Measurements from ENCODE around the gene PTPN4.

The PTPN4 gene

DNA sequence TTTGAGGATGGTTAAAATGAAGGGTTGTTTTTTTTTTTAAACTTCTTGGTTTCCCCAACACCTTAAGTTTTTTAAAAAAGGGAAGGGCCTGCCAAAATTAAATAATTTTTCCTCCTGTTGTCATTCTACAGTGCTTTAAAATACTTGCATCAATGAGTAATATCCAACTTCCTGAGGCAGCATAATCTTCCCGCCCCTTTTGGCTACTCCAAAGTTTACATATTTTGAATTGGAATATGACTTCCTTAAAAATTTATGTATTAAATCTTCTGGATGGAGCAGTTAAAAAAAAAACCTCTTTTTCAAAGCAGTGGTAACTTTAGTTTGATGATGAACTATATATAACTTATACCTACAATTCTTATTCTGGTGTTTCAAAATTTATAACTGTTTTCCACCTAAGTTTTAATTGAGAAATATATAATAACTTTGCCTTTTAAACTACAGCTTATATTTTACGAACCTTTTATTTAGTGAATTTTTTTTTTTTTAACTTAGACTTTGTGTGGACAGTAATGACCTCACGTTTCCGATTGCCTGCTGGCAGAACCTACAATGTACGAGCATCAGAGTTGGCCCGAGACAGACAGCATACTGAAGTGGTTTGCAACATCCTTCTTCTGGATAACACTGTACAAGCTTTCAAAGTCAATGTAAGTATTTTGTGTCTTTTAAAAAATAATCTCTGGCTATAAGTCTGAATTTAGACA, 49.8 kb downstream of the PTPN4 start:
- no peak for DNase-seq (ENCODE audit: low spot score)

DNA sequence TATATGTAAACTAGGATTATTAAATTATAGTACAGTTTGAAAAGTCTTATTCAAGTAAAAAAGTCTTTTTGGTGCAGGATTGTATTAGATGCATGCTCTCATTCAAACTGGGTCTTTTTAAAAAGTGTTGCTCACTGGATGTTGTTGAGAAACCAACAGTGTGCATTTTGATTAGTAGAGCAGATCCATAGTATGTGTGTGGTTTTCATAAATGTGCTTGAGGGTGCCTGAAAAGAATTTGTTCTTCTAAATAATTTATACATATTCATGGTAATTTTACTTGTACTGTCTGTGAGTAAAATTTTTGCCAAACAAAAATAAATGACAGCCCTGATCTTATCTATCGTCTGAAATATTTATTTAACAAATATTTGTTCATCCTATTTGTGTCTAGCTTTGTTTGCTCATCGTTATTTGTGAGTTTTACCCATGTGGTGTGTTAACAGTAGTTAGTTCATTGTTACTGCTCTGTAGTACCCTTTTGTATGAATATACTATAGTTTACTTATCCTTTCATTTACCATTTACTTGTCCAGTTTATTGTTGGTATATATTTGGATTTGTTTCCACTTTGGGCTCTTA, 50.4 kb downstream of the PTPN4 start:
- DNase-seq (ENCODE audit: low spot score): no peak

DNA sequence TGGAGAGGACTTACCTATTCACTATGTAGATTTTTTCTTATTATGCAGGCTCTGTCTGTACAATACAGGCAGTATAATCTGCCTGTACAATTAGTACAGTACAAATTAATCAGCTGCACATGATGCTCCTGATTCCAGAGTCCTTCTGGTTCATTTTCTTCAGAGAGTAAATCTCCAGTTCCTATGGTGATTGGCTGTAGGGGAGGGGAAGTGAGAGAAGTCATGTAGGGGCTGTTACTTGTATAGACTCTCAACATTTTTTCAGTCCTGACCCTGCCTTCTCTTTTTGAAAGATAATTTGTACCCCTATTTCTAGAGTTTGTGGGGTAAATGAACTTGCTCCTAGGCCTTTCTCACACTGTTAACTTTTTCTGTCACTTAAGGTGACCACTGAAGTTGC, 54.5 kb downstream of the PTPN4 start:
- DNase-seq (ENCODE audit: low spot score): no peak

DNA sequence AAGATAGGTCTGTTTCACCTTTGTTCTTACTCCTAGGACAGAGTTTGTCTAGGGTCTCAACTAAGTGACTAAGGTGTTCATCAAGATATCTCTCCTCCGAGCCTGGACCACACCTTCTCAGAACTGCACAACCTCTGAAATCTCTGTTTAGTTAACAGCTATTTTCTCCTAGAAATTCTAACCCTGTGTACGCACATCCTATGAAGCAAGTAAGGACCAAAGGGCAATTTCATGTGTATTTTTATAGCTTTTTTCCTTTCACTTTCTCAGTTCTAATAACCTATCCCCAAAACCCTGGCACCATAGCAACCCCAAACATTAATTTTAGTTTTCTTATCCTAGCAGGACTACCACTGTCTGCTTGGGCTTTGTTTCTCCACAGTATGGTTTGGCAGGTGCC, 59.1 kb downstream of the PTPN4 start:
- DNase-seq (ENCODE audit: low spot score): no peak

DNA sequence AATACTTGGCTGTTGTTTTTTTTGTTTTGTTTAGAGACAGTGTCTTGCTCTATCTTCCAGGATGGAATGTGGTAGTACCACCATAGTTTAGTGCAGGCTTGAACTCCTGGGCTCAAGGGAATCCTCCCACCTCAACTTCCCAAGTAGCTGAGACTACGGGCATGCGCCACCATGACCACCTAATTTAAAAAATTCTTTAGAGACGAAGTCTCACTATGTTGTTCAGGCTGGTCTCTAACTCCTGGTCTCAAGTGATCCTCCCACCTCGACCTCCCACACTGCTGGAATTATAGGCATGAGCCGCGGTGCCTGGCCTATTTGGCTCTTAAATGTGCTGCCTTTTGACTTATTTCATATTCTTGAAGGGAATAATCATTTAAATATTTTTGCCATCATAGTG, 60.1 kb downstream of the PTPN4 start:
- DNase-seq (ENCODE audit: low spot score): no peak

DNA sequence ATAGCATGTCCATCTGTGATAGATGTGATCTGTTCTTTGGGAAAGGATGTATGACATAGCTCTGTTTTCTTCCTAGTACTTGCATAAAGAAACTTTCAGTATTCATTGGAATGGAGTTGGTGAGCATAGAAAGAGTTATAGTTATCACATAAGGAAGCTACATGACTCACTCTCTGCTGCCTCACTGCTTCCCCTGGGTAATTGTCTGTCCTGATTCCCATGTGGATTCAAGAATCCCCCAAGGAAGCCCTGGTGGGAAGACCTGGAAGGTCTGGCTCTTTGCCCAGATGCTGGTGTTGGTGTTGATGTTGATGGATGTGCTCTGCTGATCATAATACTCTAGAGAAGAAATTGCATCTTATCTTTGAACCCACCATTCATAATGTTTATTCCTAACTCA, 60.6 kb downstream of the PTPN4 start:
- no peak for DNase-seq (ENCODE audit: low spot score)

DNA sequence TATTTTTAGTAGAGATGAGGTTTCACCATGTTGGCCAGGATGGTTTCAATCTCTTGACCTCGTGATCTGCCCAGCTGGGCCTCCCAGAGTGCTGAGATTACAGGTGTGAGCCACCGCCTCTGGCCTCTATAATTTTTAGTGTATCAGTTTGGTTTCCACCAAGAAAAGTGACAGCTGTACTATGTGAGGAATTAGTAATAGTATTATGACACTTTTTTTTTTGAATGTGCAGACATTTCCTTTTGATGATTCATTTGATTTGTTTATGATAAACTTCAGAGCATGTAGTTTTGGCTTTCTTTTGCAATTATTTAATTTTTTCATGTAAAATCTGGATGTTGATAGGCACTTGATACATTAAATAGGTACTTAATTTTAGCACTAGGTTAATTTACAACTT, 61.5 kb downstream of the PTPN4 start:
- peak; percentile 44 for DNase-seq (ENCODE audit: low spot score)

DNA sequence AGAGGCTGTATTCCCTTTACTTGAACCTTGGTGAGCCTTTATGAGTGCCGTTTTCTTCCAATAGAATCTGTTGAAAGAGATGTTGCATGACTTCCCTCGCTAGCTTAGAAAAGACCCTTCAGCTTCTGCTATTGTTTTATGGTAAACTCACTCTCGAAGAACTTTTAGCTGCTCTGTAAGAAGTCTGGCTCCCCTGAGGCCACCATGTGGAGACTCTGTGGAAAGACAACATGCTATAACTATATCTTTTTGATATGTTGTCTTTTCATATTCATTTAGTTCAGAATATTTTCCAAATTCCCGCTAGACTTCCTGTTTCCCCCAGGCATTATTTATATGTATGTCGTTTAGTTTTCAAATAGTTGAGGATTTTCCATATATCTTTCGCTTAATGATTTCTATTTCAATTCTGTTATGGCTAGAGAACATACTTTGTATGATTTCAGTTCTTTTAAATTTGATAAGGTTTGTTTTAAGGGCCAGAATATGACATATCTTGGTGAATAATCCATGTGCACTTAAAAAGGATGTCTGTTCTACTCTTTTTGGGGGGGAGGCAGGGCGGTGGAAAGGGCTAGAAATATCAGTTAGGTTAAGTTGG, 64.1 kb downstream of the PTPN4 start:
- peak; percentile 50 for DNase-seq (ENCODE audit: low spot score)

DNA sequence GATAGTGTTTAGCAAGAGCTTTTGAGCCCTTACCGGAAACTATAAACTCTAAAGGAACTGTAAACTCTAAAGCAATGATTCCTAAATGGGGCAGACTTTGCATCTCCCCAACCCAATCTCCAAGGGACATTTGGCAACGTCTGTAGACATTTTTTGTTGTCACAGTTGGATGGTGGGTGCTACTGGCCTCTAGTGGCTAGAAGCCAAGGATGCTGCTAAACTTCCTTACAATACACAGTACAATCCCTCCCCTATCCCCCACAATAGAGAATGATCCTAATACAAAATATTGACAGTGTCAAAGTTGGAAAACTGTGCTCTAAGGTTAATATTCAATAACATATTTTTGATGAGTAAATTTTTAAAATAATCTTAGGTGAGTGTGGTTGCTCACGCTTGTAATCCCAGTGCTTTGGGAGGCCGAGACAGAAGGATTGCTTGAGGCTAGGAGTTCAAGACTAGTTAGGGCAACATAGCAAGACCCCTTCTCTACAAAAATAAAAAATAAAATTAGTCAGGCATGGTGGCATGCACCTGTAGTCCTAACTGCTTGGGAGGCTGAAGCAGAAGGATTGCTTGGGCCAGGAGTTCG, 66.7 kb downstream of the PTPN4 start:
- DNase-seq (ENCODE audit: low spot score): peak; percentile 63

DNA sequence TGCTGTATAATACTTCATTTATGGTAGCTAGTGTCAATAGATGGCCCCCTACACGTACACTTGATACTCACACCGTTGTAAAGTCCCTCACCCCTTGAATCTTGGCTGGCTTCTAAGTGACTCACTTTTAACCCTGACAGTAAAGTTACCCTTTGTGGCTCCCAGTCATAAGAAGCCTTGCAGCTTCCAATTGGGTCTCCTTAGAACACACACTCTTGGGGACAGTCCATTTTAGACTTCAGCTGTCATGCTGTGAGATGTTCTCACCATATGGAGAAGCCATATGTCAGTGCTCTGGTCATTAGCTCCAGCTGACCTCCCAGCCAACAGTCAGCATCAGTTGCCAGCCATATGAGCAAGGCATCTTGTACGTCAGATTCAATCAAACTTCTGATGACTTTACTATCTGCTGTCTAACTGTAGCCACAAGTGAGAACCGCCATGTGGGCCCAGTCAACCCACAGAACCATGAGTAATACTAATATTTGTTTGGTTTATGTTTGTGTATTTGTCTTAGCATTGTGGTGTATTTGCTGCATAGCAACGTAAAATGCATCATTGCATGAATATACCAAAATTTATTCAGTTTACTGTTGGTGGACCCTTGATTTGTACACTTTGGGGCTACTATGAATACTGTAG, 68.3 kb downstream of the PTPN4 start:
- DNase-seq (ENCODE audit: low spot score): peak; percentile 46

DNA sequence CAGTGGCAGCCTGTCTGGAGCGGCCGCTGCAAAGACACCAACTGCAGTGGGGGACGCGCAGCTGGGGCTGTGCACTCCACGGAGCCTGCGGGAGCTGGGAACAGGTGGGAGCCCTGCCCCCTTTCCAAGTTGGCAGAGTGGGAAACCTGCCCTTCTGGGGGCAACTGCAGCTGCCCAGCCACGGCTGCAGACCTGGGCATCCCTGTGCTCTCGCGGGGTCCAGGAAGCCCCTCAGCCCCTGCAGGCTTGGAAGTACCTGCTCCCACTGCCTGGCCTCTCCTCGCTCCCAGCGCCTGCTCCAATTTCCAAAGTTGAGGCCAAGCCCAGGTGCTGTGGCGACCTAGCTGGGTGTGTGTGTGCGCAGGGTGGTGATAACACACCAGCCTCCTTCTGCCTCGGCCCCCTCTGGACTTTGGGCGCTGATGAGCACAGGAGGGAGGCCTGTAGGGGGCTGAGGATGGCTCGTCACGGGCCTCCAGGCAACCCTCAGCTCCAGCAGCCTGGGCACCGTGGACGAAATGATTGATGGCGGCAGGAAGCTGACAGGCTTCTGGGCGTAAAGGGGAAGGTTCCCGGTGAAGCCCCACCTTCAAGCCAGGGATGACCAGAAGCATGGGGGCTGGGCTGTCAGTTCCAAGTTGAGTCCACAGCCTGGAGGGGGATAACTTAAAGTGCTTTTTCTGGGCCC, 76.9 kb downstream of the PTPN4 start:
- no peak for DNase-seq (ENCODE audit: low spot score)

DNA sequence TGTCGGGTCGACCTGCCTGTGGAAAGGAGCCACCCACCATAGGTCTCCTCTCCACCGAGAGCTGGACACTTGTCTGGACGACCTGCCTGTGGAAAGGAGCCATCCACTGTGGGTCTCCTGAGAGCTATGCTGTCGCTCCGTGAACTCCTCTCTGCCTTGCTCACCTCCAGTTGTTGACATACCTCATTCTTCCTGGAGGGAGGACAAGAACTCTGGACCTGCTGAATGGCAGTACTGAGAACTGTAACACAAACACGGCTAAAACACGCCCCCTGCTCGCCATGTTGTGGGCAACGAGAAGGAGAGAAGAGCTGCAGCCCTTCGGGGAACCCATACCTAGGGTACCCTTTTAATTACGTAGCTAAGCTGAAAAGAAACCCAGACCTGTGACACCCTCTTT, 77.6 kb downstream of the PTPN4 start:
- no peak for DNase-seq (ENCODE audit: low spot score)

DNA sequence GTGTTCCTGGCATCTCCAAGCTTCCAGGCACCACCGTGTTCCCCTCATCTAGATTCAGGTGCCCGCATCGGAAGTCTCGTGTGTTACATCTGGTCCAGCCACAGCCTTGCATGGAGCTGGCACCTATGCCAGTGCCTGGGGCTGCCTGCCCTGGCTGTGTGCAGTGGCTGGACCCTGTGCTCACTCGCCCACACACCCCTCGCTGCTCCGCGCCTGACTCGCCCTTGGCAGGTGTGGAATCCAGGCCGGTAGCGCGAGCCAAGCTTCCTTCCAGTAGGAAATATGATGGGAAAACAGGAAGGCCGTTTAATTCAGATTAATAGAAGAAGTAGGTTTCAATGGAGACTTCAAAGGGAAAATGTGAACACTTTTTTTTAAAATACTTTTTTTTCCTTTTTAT, 78.0 kb downstream of the PTPN4 start:
- no peak for DNase-seq (ENCODE audit: low spot score)

DNA sequence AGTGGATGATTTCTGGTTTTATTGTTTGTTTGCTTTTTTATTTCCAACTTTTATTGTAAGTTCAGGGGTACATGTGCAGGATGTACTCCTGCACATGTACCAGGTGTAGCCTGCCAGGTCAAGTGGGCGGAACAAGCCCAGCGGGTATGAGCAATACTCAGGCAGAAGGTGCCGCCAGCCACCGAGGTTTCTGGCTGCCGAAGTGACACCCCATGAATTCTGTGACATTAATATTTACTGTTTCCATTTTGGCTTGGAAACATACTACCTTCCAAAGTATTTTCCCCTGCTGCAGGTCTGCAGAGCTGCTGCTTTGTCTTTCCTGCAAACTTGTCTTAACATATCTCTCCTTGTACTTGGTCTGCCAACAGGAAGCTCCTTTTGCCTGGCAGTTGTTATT, 78.5 kb downstream of the PTPN4 start:
- DNase-seq (ENCODE audit: low spot score): no peak

DNA sequence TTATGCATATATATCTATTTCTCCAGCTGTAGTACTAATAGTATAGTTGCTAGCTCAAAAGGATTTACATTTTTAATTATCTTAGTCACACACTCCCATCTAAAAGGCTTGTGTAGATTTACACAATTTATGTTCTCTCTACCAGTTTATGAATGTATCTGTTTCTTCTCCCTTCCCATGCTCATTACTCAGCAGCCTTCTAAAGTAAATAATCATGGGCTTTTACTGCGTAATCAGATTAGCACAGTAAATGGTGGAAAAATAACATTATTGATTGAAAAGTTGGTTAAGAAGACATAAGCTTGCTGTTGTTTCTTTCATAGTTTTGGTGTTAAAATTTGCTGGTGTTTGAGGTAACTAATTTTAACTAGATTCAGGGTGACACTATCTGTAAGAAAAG, 81.8 kb downstream of the PTPN4 start:
- no peak for DNase-seq (ENCODE audit: low spot score)

DNA sequence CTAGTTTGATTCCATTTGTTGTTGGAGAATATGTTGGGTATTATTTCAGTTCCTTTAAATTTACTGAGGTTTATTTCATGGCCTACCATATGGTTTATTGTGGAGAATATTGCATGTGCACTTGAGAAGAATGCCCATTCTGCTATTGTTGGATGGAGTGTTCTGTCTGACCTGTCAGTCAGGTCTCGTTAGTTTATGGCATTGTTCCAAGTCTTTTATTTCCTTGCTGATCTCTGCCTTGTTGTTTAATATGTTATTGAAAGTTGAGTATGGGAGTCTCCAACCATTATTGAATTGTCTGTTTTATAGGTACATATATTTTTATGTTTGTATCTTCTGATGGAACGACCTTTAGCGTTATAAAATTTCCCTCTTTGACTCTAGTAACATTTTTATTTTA, 86.3 kb downstream of the PTPN4 start:
- no peak for DNase-seq (ENCODE audit: low spot score)

DNA sequence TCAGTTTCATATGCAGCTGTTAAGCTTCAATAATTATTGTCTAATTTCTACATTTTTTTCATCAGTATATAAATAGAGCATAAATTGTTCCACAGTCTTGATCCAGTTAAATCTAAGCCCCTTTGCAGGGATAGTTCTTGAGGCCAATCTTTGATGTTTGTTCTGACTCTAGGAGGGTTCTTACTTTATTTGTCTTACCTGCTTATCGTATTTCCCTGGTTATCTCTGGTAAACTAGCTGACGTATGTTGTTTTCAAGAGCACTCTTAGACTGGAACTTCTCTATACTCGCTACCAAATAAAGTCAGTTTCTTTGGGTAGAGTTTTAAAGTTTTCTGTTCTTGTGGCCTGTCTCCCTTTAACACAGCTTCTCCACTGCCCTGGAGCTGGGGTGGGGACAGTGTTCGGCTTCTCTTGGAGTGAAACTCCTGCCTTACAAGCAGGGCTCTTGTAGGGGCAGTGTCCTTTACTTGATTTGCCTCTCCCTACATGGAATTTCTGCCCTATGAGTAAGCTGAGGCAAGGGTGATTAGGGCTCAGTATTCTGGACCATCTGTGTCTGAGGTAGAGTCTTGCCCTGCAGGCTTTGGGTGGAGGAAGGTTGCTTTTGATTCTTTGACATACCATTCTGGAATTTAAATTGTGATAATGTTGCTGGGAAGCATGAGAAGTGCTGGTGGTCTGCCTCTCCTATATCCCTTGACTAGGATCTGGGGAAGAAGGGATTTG, 90.3 kb downstream of the PTPN4 start:
- no peak for DNase-seq (ENCODE audit: low spot score)

DNA sequence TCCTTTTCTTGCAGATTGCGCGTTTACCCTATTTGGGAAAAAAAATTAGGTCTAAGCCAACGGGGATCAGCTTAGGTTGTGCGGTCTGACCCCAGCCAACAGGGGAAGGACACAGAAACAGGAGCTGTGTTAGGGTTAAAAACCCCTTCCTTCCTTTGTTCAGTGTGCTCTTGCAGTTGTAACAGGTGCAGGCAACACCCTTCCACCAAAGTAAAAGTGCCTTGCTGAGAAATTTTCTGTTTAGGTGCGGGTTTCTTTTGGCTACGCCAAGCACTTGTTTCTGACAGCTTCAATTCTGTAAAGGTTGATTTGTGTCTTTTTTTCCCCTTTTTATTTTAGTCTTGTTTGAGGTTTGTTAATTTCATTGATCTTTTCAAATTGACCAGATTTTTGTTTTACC, 92.5 kb downstream of the PTPN4 start:
- no peak for DNase-seq (ENCODE audit: low spot score)

DNA sequence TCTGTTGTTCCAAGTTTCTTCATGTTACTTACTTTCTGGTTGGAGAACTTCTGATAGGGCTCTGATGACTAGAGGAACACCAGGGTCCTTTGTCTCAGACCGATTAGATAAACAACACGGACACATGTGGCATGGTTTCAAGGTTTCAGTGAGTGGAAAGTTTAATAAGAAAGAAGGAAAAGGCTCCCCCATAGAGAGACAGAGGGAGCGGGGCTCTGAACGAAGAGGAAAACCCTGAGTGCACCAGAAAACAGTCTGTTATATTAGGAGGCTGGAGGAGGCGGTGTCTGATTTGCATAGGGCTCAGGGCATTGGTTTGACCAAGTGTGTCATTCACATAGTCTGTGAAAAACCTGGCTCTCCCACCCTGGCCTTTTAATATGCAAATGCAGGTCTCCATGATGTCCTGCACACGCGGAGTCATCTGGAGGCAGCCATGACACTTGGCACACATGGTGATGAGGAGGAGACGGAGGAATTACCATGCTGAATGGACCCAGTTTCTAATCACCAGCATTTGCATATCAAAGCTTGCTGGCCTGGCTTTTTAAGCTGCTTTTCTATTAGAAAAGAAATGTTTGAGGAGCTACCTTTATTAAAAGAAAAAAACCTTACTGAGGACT, 94.2 kb downstream of the PTPN4 start:
- no peak for DNase-seq (ENCODE audit: low spot score)

DNA sequence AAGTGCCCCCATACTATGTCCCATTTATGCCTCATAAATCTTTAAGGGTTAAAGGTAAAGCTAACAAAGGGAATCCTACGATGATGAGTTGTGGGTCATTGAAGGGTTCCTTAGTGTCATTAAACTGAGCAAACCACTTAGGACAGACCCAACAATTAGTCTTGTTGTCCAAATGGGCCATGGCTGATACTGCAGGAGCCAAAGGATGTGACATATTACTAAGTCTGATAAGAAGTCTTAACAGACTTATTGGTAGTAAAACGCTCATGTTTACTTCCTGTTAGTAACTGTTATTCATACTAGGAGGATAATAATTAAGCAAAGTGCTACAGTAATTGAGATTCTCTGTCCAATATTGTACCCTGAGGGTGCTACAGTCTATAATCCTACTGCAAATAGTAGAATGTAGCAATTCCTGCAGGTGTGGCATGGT, 96.8 kb downstream of the PTPN4 start:
- DNase-seq (ENCODE audit: low spot score): no peak

DNA sequence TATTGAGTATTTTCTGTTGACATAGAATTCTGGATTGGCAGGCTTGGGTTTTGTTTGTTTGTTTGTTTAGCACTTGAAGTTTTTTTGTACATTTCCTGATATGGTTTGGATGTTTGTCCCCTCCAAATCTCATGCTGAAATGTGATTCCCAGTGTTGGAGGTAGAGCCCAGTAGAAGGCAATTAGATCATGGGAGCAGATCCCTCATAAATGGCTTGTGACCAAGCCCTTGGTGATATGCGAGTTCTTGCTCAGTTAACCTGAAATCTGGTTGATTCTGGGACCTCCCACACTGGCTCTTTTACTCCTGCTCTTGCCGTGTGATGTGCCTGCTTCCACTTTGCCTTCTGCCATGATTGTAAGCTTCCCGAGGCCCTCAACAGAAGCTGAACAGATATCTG, 98.0 kb downstream of the PTPN4 start:
- DNase-seq (ENCODE audit: low spot score): no peak
